ENCODE results near the gene KRCC1. TPM values are rescaled to one million over a fixed set of nuclear protein-coding genes. Genes with fewer than 3 reads are reported as not detected.

The KRCC1 gene
- total RNA-seq, 1 donor: 36.3 TPM

DNA sequence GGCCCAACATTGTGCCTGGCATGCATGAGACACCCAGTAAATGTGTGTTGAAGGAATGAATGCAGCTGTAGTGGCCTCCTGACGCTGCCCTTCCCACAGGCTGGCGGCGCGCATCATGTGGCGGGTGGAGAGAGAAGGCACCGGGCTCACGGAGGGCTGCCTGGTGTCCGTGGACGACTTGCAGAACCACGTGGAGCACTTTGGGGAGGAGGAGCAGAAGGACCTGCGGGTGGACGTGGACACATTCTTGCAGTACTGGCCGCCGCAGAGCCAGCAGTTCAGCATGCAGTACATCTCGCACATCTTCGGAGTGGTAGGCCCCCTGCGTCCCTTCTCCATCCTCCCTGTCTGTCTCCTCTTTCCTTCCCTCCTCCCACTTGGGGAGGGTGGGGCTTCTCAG is 32.2 kb upstream of the KRCC1 start:
- H3K4me3 ChIP-seq (ENCODE audit: low read depth, low read length): no peak overlapping the region
- TF ChIP-seq, protein P1, sequence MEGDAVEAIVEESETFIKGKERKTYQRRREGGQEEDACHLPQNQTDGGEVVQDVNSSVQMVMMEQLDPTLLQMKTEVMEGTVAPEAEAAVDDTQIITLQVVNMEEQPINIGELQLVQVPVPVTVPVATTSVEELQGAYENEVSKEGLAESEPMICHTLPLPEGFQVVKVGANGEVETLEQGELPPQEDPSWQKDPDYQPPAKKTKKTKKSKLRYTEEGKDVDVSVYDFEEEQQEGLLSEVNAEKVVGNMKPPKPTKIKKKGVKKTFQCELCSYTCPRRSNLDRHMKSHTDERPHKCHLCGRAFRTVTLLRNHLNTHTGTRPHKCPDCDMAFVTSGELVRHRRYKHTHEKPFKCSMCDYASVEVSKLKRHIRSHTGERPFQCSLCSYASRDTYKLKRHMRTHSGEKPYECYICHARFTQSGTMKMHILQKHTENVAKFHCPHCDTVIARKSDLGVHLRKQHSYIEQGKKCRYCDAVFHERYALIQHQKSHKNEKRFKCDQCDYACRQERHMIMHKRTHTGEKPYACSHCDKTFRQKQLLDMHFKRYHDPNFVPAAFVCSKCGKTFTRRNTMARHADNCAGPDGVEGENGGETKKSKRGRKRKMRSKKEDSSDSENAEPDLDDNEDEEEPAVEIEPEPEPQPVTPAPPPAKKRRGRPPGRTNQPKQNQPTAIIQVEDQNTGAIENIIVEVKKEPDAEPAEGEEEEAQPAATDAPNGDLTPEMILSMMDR (IDR thresholded peaks at IDR 0.05; ENCODE audit: insufficient read depth, low read depth, low read length): no peak
- DNase-seq (ENCODE audit: low read depth): no peak

DNA sequence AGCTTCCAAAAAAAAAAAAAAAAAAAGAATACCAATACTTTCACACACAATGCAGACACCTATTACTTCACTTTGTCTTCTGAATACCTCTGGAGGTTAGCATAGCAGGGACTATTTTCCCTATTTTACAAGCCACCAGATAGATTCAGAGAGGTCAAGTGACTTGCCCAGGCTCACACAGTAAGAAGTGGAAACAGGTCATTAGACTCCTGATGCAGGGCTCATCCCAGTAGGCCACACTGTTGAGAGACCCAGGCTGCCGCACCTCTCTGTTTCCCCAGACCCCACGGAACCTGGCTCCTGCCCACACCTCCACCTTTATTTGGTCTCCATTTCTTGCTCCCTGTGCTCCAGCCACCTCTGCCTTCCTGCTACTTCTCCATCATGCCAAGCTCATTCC is 31.5 kb upstream of the KRCC1 start:
- TF ChIP-seq, protein P1 (IDR thresholded peaks at IDR 0.05; ENCODE audit: insufficient read depth, low read depth, low read length): no peak
- no peak overlapping the region for H3K4me3 ChIP-seq (ENCODE audit: low read depth, low read length)
- DNase-seq (ENCODE audit: low read depth): no peak

DNA sequence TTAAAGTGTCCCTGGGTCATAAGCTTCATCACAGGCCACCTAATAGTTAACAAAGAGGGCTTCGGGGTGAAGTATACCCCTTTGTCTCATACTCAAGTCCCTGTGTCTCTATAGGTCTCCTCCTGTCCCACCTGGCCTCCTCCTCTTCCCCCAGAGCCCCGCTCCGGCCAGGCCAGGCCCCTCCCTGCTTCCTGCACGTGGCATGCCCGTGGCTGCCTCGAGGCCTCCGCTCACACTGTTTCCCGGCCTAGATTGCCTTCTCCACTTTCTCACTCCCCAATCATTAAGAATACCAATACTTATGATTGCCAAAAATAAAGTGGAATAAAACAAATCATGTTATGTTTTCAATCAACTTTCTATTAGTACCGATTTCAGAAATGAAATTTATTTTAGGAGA is 30.8 kb upstream of the KRCC1 start:
- no peak overlapping the region for H3K4me3 ChIP-seq (ENCODE audit: low read depth, low read length)
- no peak for DNase-seq (ENCODE audit: low read depth)
- TF ChIP-seq, protein P1 (IDR thresholded peaks at IDR 0.05; ENCODE audit: insufficient read depth, low read depth, low read length): no peak

DNA sequence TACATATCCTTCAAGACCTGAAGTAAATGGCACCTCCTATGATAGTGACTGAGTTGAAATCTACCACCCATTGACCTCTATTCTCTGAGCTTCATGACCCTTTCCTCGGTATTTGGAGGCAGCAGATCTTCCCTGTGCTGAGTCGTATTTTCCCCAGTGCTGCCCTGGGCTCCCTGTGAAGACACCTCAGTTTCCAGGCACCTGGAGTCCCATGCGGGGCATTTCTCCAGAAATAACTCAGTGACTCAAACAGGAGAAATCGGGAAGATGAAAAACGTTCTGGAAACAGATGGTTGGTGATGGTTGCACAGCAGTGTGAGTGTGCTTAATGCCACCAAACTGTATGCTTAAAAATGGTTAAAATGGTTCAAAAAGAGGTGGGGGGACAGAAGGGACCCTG is 30.0 kb upstream of the KRCC1 start:
- TF ChIP-seq, protein P1 (IDR thresholded peaks at IDR 0.05; ENCODE audit: insufficient read depth, low read depth, low read length): no peak

DNA sequence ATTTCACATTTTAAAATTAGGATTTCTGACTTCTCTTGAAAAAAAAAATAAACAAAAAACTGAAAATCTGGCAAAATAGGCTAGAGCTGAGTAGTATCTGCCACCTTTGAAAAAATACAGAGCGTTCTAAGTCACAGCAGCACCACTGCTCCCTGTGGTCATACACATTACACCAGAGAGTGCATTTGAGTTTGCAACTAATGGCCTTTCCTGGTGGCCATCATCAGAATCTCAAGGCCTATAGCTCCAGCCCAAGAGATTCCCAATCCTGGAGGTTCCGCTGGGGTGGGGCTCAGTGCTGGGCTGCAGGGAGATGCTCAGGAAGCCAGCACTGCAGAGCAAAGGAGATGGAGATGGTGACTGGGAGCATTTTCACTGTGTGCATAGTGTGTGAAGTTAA is 29.5 kb upstream of the KRCC1 start:
- DNase-seq (ENCODE audit: low read depth): no peak
- TF ChIP-seq, protein P1 (IDR thresholded peaks at IDR 0.05; ENCODE audit: insufficient read depth, low read depth, low read length): no peak
- H3K4me3 ChIP-seq (ENCODE audit: low read depth, low read length): no peak overlapping the region

More for the DNA sequence above, 30.0 kb upstream of the KRCC1 start:
- H3K4me3 ChIP-seq (ENCODE audit: low read depth, low read length): no peak overlapping the region
- DNase-seq (ENCODE audit: low read depth): no peak

DNA sequence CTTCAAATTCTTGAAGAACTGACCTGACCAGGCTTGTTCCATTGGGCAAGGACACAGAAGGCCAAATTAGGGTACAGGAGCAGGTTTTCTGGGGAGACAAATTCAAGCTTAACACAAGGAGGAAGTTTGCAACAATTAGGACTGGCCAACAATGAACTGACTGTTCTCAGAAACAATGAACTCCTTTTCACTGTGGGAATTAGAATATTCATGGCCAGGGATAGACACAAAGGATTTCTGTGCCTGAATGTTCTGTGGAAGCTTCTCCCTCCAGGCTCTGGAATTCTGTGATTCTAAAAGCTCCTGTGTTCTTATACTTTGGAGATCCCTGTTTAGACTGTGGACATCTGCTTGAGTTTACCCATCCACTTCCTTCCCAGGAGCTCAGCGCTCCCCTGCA is 27.2 kb upstream of the KRCC1 start:
- H3K4me3 ChIP-seq (ENCODE audit: low read depth, low read length): no peak overlapping the region
- DNase-seq (ENCODE audit: low read depth): no peak
- TF ChIP-seq, protein P1 (IDR thresholded peaks at IDR 0.05; ENCODE audit: insufficient read depth, low read depth, low read length): no peak

DNA sequence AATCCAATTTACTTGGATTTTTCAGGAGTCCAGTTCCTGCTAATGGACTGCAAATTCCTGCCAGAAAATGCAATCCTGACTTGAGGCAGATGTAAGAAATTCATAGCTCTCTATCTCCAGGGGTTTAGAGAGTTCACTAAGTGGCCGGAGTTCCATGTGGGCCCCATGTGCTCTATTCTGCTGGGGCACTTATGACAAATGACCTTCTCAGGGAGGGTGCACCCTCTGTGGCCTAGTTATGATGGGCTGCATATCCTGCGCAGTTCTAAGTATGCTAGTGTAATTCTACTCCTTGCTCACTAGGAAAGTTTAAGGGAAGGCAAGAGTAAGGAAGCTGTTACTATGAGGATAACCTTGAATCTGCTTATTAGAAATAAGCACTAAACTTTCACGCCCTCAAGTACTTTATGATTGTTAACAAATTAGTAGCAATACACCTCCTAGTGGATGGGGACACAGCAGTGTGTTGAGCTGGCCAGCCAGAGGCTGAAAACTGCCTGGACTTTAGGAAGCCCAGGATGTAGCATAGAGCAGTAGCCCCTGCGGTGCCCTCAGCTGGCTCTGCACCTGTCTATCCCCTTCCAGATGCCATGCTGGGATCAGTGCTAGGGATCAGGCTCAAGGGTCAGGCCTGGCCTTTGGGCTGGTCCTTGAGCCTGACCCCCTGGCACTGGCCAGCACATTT is 26.5 kb upstream of the KRCC1 start:
- TF ChIP-seq, protein P1 (IDR thresholded peaks at IDR 0.05; ENCODE audit: insufficient read depth, low read depth, low read length): no peak
- no peak overlapping the region for H3K4me3 ChIP-seq (ENCODE audit: low read depth, low read length)
- DNase-seq (ENCODE audit: low read depth): no peak
